Stimulated activated CD4-positive, alpha-beta T cell treated with anti-CD3 and anti-CD28 coated beads, Interleukin-1b, Interleukin-23, amount 100 ng/mL, for 24 hours (primary cell): ENCODE data around the gene MUC21.

Experiments used
- DNase-seq, 4 experiments: peaks; one replicate each; pipeline ENCODE4 v3.0.0-alpha.2; 2020; ENCODE audit warnings: low read depth in 4 of 4, low spot score in 1 of 4

The MUC21 gene

DNA sequence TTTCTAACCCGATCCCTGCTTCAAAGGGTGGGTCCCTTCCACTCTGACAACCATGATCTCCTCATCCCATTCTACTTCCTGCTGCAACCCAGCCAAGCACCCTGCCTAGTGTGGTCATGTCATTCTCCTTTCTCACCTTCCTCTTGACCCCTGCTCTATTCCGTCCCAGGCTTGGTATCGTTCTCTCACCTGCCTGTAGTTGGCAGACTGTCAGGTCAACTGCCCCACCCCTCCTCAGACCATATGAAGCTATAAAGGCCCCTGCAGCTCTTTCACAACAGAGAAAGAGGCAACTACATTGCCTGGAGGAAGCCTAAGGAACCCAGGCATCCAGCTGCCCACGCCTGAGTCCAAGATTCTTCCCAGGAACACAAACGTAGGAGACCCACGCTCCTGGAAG, at the start of gene MUC21:
TSS of gene MUC21 (plus strand) at position 280 of the 400 bp plus-strand sequence. CDS start 241 bp downstream, outside the sequence.
- no peak for DNase-seq

GRCh38 chr6:30935018-30935417, 48.5 kb upstream of the MUC21 start:
- no peak for DNase-seq

DNA sequence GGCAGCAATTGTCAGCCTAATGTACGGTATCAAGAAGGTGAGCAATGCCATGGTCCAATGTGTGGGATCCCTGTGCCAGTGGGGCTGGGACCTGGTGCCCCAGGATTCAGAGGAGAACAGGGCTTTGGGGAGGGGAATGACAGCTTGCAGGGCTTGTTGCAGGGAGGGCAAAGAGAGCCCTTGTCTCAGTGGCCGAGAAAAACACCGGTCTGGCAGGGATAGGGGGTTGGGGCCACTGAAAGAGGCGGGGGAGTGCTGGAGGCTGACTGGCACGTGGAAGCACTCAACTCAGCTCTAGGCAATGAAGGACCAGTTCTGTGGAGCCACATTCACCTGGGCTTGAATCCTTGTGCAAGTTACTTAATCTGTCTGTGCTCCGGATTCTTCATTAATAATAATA, 46.3 kb upstream of the MUC21 start:
- no peak for DNase-seq

GRCh38 chr6:30938730-30939129, 44.8 kb upstream of the MUC21 start:
- no peak for DNase-seq

DNA sequence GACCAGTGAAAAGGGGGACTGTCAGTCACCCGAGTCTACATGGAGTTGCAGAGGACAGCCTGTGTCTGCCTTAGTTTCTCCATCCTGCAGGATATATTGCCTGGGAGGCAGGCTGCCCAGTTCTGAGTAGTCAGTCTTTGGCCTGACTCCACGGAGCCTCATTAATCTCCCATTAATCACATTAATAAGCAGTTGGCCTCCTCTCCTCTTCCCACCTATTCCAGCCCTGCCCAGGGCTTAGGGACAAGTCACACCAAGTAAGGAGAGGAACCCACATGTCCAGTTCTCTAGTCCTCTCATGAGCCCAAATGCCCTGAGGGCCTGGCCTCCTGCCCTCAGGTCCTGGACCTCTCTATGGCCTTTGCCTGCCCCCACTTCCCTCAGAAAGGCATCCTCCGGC, 44.0 kb upstream of the MUC21 start:
- no peak for DNase-seq

DNA sequence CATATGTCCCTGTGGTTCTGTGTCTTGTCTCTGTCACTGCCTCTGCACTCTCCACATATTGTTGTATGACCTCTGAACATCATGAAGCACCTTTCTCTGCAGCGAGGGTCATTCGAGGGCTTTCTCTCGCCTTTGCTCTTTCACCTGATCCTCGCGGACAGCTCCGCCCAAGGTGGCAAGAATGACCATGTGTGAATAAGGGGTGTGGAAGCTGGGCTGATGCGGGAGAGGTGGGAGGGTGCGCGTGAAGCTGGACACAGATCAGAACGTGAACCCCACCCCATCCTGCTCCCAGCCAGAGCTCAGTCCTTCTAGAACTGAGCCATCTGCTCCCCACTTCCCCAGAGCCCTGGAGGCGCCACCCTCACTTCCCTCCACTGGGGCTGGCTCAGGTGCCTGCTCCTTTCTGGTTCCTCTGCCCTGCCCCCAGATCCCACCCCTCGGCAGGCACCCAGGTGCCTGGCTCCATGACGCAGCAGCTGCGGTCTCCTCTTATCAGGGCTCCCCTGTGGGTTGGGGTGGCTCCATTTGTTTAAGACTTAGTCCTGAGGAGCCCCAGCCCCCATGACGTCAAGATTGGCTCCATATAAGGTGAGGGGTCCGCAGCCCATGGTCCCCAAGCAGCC, 43.0 kb upstream of the MUC21 start, which contains the start of gene MUCL3:
TSS of gene MUCL3 (plus strand) at position 613 of the 626 bp plus-strand sequence. CDS start 27 bp downstream, outside the sequence.
- DNase-seq = no peak

DNA sequence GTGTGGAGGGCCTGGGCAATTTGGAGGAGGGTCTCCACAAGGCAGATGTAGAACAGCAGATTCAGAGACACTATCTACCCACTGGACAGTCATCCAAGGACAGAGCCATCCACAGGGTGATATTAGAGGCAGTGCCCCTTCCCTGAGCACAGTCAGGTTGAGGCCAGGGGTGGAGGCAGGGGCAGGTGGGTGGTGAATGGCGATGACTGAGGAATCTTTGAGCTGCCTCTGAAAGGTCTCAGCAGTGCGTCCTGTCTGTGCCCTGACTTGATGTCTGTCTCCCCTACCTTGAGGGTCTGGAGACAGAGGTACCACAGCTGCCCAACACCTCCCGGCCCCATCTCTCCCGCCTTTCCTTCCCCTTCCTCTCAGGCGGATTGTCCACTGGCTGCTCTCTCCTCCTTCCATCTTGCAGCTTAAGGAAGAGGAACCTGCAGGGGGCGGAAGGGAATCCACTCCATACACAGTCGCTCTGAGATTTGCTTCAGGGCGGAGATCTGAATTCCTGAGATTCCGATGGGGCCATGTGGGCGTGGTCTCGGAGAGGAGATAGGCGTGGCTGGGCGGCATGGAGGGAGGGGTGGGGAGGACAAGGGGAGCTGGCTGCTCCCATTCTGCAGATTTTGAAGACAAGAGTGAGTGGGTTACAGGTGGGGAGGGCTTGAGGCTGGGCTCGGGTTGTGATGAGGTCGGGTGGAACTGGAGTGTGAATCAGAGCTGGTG, 41.0 kb upstream of the MUC21 start:
- DNase-seq = no peak

- no peak for DNase-seq
These were observed 39.5 kb upstream of the MUC21 start for GRCh38 chr6:30944051-30944450.

GRCh38 chr6:30945281-30945680, 38.2 kb upstream of the MUC21 start:
- DNase-seq = no peak

DNA sequence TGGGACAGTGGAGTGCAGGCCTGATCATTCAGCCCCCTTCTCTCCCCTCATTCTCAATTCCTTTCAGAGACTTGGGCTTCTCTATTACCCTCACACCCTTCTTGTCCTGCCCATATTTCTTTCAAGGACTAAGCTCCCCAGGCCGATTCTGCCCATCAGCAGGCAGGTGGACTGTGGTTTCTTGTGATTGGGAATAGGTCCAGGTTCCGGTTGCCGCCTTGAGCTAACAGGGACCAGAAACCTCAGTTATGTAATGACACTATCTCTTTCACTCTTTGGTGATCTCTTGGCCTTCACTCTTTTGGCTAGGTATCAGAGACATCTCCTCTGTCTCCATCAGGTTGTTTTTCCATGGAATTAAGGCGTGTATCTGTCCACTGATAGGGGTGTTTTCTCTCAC, 36.3 kb upstream of the MUC21 start:
- no peak for DNase-seq

DNA sequence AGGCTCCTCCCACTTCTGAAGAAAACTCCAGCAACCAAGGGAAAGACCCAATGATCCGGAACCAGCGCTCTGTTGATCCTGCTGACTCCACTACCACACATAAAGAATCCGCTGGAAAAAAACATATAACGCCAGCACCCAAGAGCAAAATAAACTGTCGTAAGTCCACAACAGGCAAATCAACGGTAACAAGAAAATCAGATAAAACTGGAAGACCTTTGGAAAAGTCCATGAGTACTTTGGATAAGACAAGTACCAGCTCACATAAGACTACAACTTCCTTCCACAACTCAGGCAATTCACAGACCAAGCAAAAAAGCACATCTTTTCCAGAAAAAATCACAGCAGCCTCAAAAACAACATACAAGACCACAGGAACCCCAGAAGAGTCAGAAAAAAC, 34.7 kb upstream of the MUC21 start:
- DNase-seq = no peak

- no peak for DNase-seq
These were observed 31.5 kb upstream of the MUC21 start for GRCh38 chr6:30951907-30952469.

GRCh38 chr6:30954631-30955366, 28.7 kb upstream of the MUC21 start:
- no peak for DNase-seq

DNA sequence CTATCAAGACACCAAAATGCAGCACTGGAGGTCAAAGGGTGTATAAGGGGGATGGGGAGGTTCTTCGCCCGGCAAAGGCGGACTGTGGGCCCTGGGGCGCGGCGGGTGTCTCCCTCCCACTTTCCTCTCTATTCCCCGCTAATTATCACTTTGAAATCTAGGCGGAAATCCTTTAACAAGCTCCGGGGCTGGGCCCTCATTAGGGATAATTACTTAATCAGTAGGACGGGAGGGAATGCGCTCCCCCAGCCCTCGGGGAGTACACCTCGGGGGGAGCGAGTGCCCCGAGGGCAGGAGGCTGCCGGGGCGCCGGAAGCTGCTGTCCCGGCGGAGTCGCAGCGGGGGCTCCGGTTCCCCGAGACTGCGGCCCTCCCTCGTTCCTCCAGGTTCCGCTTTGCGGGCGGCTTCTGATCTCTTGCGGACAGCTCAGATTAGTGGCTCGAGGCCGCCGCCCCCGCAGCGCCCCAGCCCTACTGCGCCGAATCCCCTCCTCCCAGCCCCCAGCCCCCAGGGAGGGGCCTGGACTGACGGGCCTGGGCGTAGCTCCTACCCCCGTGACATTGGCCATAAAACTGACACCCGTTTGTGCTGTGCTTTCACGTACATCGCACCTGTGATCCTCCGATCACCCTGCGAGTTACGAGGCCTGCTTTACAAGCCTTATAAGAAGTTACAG, 28.0 kb upstream of the MUC21 start:
- peak; percentile 46 to 78 (median 62) for DNase-seq

- no peak for DNase-seq
These were observed 25.8 kb upstream of the MUC21 start for GRCh38 chr6:30957716-30958115.

DNA sequence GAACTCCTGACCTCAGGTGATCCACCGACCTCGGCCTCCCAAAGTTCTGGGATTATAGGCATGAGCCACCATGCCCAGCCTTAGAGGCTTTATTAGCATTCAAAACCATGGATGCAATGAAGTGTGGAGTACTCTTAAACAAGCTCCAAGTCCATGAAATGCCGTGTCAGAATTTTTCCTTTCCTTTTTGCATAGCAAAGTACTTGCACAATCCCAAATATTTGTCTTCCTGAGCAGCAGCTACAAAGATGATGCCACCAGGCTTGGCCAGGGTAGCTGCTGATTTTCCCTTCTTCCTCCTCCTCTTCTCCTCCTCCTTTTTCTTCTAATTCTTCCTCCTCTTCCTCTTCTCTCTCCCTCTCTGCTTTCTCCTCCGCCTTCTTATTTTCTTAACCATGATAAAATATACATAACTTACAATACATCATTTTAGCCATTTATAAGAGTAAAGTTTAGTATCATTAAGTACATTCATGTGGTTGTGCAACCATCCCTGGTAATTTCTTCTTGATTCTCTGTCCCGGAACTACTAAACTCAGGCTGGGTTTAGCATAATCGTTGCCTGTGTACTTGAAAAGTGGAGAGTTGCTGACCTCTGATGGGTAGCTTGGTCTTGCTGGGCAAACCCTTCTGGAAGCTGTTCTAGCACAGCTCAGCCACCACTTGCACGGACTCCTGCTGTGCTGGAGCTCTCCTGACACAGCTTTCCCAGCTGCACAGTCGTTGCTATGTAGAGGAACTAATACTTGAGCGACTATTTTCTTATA, 22.4 kb upstream of the MUC21 start:
- DNase-seq = no peak

- no peak for DNase-seq
These were observed 20.8 kb upstream of the MUC21 start for GRCh38 chr6:30962716-30963115.

DNA sequence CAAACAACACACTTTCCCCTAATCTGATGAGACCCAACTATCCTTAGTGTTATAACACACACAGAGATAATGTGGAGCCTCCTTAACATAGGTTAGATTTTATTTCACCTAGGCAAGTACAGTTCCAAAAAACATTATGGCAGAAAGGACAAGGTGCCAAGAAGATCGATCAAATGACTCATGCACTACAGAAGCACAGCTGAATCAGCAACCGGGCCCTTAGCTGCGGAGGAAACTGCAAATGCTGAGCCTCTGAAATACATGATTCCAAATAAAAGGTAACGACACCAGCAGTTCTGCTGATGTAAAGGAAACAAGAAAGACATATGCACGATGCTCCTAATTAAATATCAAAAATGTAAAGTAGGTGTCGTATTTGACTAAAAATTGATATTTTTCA, 19.9 kb upstream of the MUC21 start:
- no peak for DNase-seq

DNA sequence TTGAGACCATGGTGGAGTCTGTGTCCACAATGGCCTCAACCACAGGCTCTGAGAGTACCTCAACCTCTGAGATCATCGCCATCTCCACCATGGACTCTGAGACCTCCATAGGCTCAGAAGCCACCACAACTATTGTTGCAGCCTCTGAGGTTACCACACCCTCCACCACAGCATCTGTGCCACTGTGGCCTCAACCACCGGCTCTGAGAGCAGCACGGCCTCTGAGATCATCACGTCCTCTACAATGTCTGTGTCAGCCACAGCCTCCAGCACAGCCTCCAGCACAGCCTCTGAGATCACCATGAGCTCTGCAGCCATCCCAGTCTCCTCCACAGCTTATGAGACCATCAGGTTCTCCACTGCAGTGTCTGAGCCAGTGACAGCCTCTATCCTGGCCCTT, 19.4 kb upstream of the MUC21 start:
- DNase-seq = no peak

- no peak for DNase-seq
These were observed 18.3 kb upstream of the MUC21 start for GRCh38 chr6:30965140-30965601.
